ENCODE data around the gene PPP3CA. TPM values are rescaled to one million over a fixed set of nuclear protein-coding genes. Genes with fewer than 3 reads are reported as not detected.

Gene PPP3CA
- total and polyA plus RNA-seq, 2 donors (not counting 1 experiment from before 2014, with no cell fraction given): 66.4 to 79.3 TPM

DNA sequence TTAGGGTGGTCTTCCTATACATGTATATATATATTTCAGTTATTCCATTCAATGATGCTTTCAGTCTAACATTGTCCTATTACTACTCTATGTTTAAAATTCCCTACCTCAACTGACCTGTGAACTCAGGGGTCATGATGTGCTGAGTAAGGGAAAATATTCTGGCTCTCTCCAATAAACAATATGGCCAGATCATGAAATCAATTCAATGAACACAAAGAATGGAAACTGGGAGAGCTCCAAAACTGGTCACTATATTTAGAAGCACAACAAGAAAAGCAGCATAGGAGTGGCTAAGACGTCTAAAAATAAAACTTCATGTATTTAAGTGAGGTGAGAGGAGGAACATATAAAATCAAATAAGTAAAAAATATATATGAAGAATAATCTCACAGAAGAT lies 304.5 kb downstream of the PPP3CA start:
- Histone ChIP-seq H3K9me3 (ENCODE audit: control insufficient read depth, insufficient read depth, low read depth, low read length) (no peaks in the 10 kb centered on the region), H2AFZ (ENCODE audit: low read length) (no peak overlapping the region), H3K27ac (ENCODE audit: insufficient read depth, low read length) (no peak overlapping the region), H3K27me3 (ENCODE audit: control insufficient read depth, insufficient read depth, low read length) (no peaks in the 10 kb centered on the region), H3K4me2 (ENCODE audit: extremely low read depth, insufficient read depth, low read length) (no peak overlapping the region), H3K36me3 (ENCODE audit: control insufficient read depth, insufficient read depth, low read length) (no peaks in the 10 kb centered on the region), H3K9ac (ENCODE audit: insufficient read depth, low read length) (no peak overlapping the region), H3K4me3 (replicated peaks in 1 of 4; ENCODE audit: control extremely low read depth in 1 of 4, insufficient read depth in 1 of 4, low read depth in 3 of 4, low read length in 4 of 4) (no peak overlapping the region), H4K20me1 (ENCODE audit: control insufficient read depth, extremely low read depth, insufficient read depth, low read length) (no peaks in the 10 kb centered on the region), H3K79me2 (ENCODE audit: control insufficient read depth, insufficient read depth, low read length) (no peaks in the 10 kb centered on the region), H3K4me1 (ENCODE audit: control insufficient read depth, extremely low read depth, insufficient read depth, low read length) (no peaks in the 10 kb centered on the region)
- no peak for TF ChIP-seq CTCF (conservative IDR thresholded peaks at IDR 0.05 in 1 of 2, IDR thresholded peaks at IDR 0.05 in 1 of 2; ENCODE audit: low read depth in 1 of 2, low read length in 2 of 2)
- TF ChIP-seq EZH2 (IDR thresholded peaks at IDR 0.05; ENCODE audit: low read length, missing control alignments): no peak
- no peak for DNase-seq (ENCODE audit: low read depth in 2 of 2)

GRCh38 chr4:101040776-101041175 lies 306.6 kb downstream of the PPP3CA start:
- no peak overlapping the region for H3K27ac ChIP-seq (ENCODE audit: insufficient read depth, low read length)
- no peaks in the 10 kb centered on the region for H3K79me2 ChIP-seq (ENCODE audit: control insufficient read depth, insufficient read depth, low read length)
- H3K9me3 ChIP-seq (ENCODE audit: control insufficient read depth, insufficient read depth, low read depth, low read length): no peaks in the 10 kb centered on the region
- TF ChIP-seq EZH2 (IDR thresholded peaks at IDR 0.05; ENCODE audit: low read length, missing control alignments): no peak
- no peak for TF ChIP-seq CTCF (conservative IDR thresholded peaks at IDR 0.05 in 1 of 2, IDR thresholded peaks at IDR 0.05 in 1 of 2; ENCODE audit: low read depth in 1 of 2, low read length in 2 of 2)
- no peaks in the 10 kb centered on the region for H4K20me1 ChIP-seq (ENCODE audit: control insufficient read depth, extremely low read depth, insufficient read depth, low read length)
- H3K4me2 ChIP-seq (ENCODE audit: extremely low read depth, insufficient read depth, low read length): no peak overlapping the region
- H3K4me3 ChIP-seq (replicated peaks in 1 of 4; ENCODE audit: control extremely low read depth in 1 of 4, insufficient read depth in 1 of 4, low read depth in 3 of 4, low read length in 4 of 4): no peak overlapping the region
- H3K27me3 ChIP-seq (ENCODE audit: control insufficient read depth, insufficient read depth, low read length): no peaks in the 10 kb centered on the region
- no peak overlapping the region for H3K9ac ChIP-seq (ENCODE audit: insufficient read depth, low read length)
- DNase-seq (ENCODE audit: low read depth in 2 of 2): no peak
- no peaks in the 10 kb centered on the region for H3K36me3 ChIP-seq (ENCODE audit: control insufficient read depth, insufficient read depth, low read length)
- H3K4me1 ChIP-seq (ENCODE audit: control insufficient read depth, extremely low read depth, insufficient read depth, low read length): no peaks in the 10 kb centered on the region
- H2AFZ ChIP-seq (ENCODE audit: low read length): no peak overlapping the region

GRCh38 chr4:101039367-101039766 lies 308.0 kb downstream of the PPP3CA start:
- TF ChIP-seq EZH2 (IDR thresholded peaks at IDR 0.05; ENCODE audit: low read length, missing control alignments): no peak
- no peak for TF ChIP-seq CTCF (conservative IDR thresholded peaks at IDR 0.05 in 1 of 2, IDR thresholded peaks at IDR 0.05 in 1 of 2; ENCODE audit: low read depth in 1 of 2, low read length in 2 of 2)
- Histone ChIP-seq H4K20me1 (ENCODE audit: control insufficient read depth, extremely low read depth, insufficient read depth, low read length) (no peaks in the 10 kb centered on the region), H3K9me3 (ENCODE audit: control insufficient read depth, insufficient read depth, low read depth, low read length) (no peaks in the 10 kb centered on the region), H3K4me3 (replicated peaks in 1 of 4; ENCODE audit: control extremely low read depth in 1 of 4, insufficient read depth in 1 of 4, low read depth in 3 of 4, low read length in 4 of 4) (no peak overlapping the region), H3K9ac (ENCODE audit: insufficient read depth, low read length) (no peak overlapping the region), H3K27ac (ENCODE audit: insufficient read depth, low read length) (no peak overlapping the region), H3K36me3 (ENCODE audit: control insufficient read depth, insufficient read depth, low read length) (no peaks in the 10 kb centered on the region), H2AFZ (ENCODE audit: low read length) (no peak overlapping the region), H3K4me2 (ENCODE audit: extremely low read depth, insufficient read depth, low read length) (no peak overlapping the region), H3K79me2 (ENCODE audit: control insufficient read depth, insufficient read depth, low read length) (no peaks in the 10 kb centered on the region), H3K4me1 (ENCODE audit: control insufficient read depth, extremely low read depth, insufficient read depth, low read length) (no peaks in the 10 kb centered on the region), H3K27me3 (ENCODE audit: control insufficient read depth, insufficient read depth, low read length) (no peaks in the 10 kb centered on the region)
- no peak for DNase-seq (ENCODE audit: low read depth in 2 of 2)
